OCI-LY3 (cell line): ENCODE results near the gene CH25H.

Experiments used
- H2AFZ ChIP-seq: fragments of 200-600, 300-600 bp; shearing (Covaris generic); 2 replicates; pipeline ENCODE4 v1.6.0; 2014; ENCODE audit warnings: antibody characterized with exemption, low read depth, low read length
- H3K27ac ChIP-seq: fragments of 200-600, 300-600 bp; sonication (generic); 2 replicates; pipeline ENCODE4 v1.5.1; 2014; ENCODE audit warnings: mild to moderate bottlenecking, low read length, moderate library complexity, mixed read lengths
- H3K27me3 ChIP-seq: fragments of 200-600, 300-600 bp; sonication (generic); 2 replicates; pipeline ENCODE4 v1.6.1; 2014; ENCODE audit warnings: low read depth, low read length, mixed read lengths
- H3K36me3 ChIP-seq: fragments of 200-600, 300-600 bp; sonication (generic); replicated peaks from 2 replicates; pipeline ENCODE3; 2014; ENCODE audit warnings: low read depth, low read length, mixed read lengths
- H3K4me1 ChIP-seq: fragments of 300-600, 200-600 bp; sonication (generic); 2 replicates; pipeline ENCODE4 v1.6.1; 2014; ENCODE audit warnings: low read length, mixed read lengths
- H3K4me2 ChIP-seq: fragments of 200-600, 300-600 bp; sonication (generic); 2 replicates; pipeline ENCODE4 v1.6.1; 2014; ENCODE audit warnings: low read length, mixed read lengths
- H3K4me3 ChIP-seq: fragments of 300-600, 200-600 bp; sonication (generic); 2 replicates; pipeline ENCODE4 v1.5.1; 2014; ENCODE audit warnings: antibody characterized with exemption, mild to moderate bottlenecking, low read length, moderate library complexity
- H3K79me2 ChIP-seq: fragments of 300-600, 200-600 bp; shearing (Covaris generic); 2 replicates; pipeline ENCODE4 v1.6.1; 2014; ENCODE audit warnings: mild to moderate bottlenecking, low read length, mixed read lengths
- H3K9ac ChIP-seq: fragments of 300-600, 200-600 bp; shearing (Covaris generic); 2 replicates; pipeline ENCODE4 v1.6.0; 2014; ENCODE audit warnings: mild to moderate bottlenecking, low read length, moderate library complexity
- H3K9me3 ChIP-seq: fragments of 200-600, 300-600 bp; shearing (Covaris generic); 2 replicates; pipeline ENCODE4 v1.6.1; 2014; ENCODE audit warnings: low read length, mixed read lengths; ENCODE audit not compliant: insufficient read depth
- H4K20me1 ChIP-seq: fragments of 200-600, 300-600 bp; sonication (generic); 2 replicates; pipeline ENCODE4 v1.6.1; 2016; ENCODE audit warnings: low read length, mixed read lengths; ENCODE audit not compliant: insufficient read depth
- EZH2phosphoT487 ChIP-seq: fragments of 200-600 bp; shearing (Covaris generic); IDR thresholded peaks from 2 replicates; pipeline ENCODE4 v1.6.1; 2018; ENCODE audit warnings: antibody characterized with exemption, mixed run types, low read depth
- TF ChIP-seq, protein P1 (sequence below): fragments of 200-600, 300-600 bp; sonication (generic); IDR thresholded peaks from 2 replicates; pipeline ENCODE4 v1.5.1; 2014; ENCODE audit warnings: antibody characterized with exemption, low read length, low read depth

The CH25H gene

DNA sequence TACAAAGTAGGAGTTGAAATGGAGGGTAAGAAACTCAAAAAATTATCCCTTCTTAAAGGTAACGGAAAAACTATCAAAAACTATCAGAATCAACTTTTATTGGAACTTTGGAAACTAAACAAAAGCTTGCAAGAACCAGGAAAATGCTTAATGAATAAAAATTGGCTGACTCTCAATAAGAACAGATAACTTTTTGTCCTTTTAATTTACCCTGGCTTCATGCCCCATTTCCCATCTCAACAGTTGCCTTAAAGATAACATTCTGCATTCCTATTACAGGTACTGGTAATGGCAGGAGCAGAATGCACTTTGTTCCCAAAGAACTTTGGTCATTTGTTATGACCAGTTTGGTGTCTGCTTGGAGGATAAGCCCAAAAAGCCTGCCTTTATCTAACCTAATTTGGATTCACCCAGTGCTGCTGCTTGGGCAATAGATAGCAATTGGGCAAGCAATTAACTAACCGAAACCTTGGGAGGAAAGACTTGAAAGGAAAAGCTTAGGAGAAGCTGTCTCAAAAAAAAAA, 17.8 kb downstream of the CH25H start:
- H2AFZ ChIP-seq = no peak overlapping the region
- no peaks in the 10 kb centered on the region for H3K79me2 ChIP-seq
- H3K9me3 ChIP-seq = no peaks in the 10 kb centered on the region
- no peak for TF ChIP-seq EZH2phosphoT487
- TF ChIP-seq, protein P1, sequence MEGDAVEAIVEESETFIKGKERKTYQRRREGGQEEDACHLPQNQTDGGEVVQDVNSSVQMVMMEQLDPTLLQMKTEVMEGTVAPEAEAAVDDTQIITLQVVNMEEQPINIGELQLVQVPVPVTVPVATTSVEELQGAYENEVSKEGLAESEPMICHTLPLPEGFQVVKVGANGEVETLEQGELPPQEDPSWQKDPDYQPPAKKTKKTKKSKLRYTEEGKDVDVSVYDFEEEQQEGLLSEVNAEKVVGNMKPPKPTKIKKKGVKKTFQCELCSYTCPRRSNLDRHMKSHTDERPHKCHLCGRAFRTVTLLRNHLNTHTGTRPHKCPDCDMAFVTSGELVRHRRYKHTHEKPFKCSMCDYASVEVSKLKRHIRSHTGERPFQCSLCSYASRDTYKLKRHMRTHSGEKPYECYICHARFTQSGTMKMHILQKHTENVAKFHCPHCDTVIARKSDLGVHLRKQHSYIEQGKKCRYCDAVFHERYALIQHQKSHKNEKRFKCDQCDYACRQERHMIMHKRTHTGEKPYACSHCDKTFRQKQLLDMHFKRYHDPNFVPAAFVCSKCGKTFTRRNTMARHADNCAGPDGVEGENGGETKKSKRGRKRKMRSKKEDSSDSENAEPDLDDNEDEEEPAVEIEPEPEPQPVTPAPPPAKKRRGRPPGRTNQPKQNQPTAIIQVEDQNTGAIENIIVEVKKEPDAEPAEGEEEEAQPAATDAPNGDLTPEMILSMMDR = no peak
- no peaks in the 10 kb centered on the region for H3K4me1 ChIP-seq
- H3K27ac ChIP-seq = no peak overlapping the region
- H3K4me2 ChIP-seq = no peak overlapping the region
- no peak overlapping the region for H3K9ac ChIP-seq
- H3K4me3 ChIP-seq = no peak overlapping the region
- H4K20me1 ChIP-seq = no peaks in the 10 kb centered on the region
- H3K27me3 ChIP-seq = no peaks in the 10 kb centered on the region
- no peaks in the 10 kb centered on the region for H3K36me3 ChIP-seq

DNA sequence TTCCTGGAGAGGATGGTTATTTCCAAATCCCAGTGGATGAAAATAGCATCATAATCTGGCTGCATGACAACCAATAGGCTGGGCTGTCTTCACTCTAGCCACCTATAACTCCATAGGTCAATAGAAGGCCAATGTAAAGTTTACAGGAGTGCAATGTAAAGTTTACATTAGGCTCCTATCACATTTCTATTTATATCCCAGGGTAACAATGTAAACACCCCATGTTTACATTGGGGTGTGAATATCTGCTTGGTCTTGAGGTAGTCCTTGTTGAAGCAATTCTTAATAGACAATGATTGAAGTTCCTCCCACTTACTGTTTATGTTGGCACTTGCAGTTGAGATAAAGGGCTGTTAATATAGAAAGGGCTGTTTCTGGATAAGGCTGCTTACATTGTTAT, 21.5 kb downstream of the CH25H start:
- no peak overlapping the region for H3K9ac ChIP-seq
- no peaks in the 10 kb centered on the region for H3K79me2 ChIP-seq
- no peak overlapping the region for H2AFZ ChIP-seq
- TF ChIP-seq EZH2phosphoT487 = no peak
- TF ChIP-seq, protein P1 = no peak
- no peaks in the 10 kb centered on the region for H3K27me3 ChIP-seq
- no peak overlapping the region for H3K27ac ChIP-seq
- H3K4me2 ChIP-seq = no peak overlapping the region
- no peaks in the 10 kb centered on the region for H3K9me3 ChIP-seq
- no peaks in the 10 kb centered on the region for H4K20me1 ChIP-seq
- no peaks in the 10 kb centered on the region for H3K36me3 ChIP-seq
- H3K4me3 ChIP-seq = no peak overlapping the region
- H3K4me1 ChIP-seq = no peaks in the 10 kb centered on the region

DNA sequence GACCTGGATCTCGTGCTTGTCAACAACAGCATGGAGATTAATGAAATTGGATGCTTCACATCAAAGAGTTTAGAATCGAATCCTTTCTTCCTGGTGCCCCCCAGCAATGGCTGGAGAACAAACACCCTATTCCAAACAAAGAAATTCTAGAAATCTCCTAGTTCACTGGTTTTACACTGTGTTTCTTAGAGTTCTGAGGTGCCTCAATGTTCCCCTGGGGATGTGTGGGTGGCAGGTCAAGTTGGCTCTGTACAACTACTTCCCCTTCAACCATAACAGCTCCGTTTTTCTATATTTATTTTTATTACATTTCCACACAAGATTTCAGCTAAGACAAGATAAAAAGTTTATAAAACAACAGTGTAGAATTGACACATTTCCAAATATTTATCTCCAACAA, 22.5 kb downstream of the CH25H start:
- H2AFZ ChIP-seq = no peak overlapping the region

DNA sequence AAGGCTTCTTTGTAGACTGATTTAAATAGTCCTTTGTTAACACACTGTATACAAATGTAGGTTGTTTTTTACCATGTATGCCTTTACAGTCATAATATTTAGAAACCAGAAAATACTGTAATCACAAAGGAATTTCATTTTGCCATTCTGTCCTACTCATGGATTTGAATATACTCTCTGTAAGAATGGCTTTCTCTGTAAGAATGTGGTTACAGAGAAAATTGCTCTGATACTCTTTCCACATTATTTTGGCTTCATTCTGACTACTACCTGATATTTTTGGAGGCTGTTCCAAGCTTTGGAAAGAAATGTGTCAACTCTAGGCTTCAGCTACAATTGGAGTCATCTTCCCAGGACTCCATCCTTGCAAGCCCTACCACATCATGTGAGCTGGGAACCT, 23.5 kb downstream of the CH25H start:
- Histone ChIP-seq H3K79me2 (no peaks in the 10 kb centered on the region), H3K9me3 (no peaks in the 10 kb centered on the region), H3K4me3 (no peak overlapping the region), H3K4me2 (no peak overlapping the region), H3K9ac (no peak overlapping the region), H3K4me1 (no peaks in the 10 kb centered on the region), H3K27me3 (no peaks in the 10 kb centered on the region), H3K27ac (no peak overlapping the region), H2AFZ (no peak overlapping the region), H4K20me1 (no peaks in the 10 kb centered on the region), H3K36me3 (no peaks in the 10 kb centered on the region)
- TF ChIP-seq, protein P1 = no peak
- TF ChIP-seq EZH2phosphoT487 = no peak

More for the DNA sequence above, 22.5 kb downstream of the CH25H start:
- Histone ChIP-seq H3K4me2 (no peak overlapping the region), H3K79me2 (no peaks in the 10 kb centered on the region), H3K9ac (no peak overlapping the region), H3K27me3 (no peaks in the 10 kb centered on the region), H3K27ac (no peak overlapping the region), H3K9me3 (no peaks in the 10 kb centered on the region), H4K20me1 (no peaks in the 10 kb centered on the region), H3K36me3 (no peaks in the 10 kb centered on the region), H3K4me3 (no peak overlapping the region), H3K4me1 (no peaks in the 10 kb centered on the region)
- TF ChIP-seq, protein P1 = no peak
- TF ChIP-seq EZH2phosphoT487 = no peak
